CD4-positive, alpha-beta T cell (primary cell): ENCODE measurements around the gene TMEM258. TPM values are rescaled to one million over a fixed set of nuclear protein-coding genes. Genes with fewer than 3 reads are reported as not detected.

ENCODE experiments used
- ATAC-seq: fragments of 200-7000 bp; cut with Tn5 transposase; one replicate; pipeline ENCODE4 v1.10.0; 2022; ENCODE audit warnings: mild to moderate bottlenecking; ENCODE audit not compliant: poor library complexity
- CTCF ChIA-PET: fragments of 350-600 bp; sonication (Branson Sonifier 250); formaldehyde crosslinking; loops from one replicate; lab custom pipeline; 2021; ENCODE audit warnings: antibody characterized with exemption, inconsistent platforms; lab: Charles Lee
- POLR2A ChIA-PET: fragments of 350-600 bp; sonication (Branson Sonifier 250); formaldehyde crosslinking; loops from one replicate; lab custom pipeline; 2021; ENCODE audit warnings: antibody characterized with exemption, inconsistent platforms; lab: Charles Lee
- DNase-seq, 14 experiments: peaks; one replicate each; pipeline ENCODE4 v3.0.0-alpha.2; 2013 to 2020; ENCODE audit warnings: mixed read lengths in 2 of 14
- H3K27ac ChIP-seq, 2 donors: one replicate each; pipeline versions ENCODE4 v1.5.1 to v1.7.0; 2013; ENCODE audit warnings: low read length in 2 of 2, low read depth in 1 of 2, mild to moderate bottlenecking in 1 of 2
- H3K27me3 ChIP-seq, 2 experiments: 1 replicate in 1 of 2; 2 replicates in 1 of 2; pipeline versions ENCODE4 v1.6.1 to v1.7.0; 2013; ENCODE audit warnings: low read length in 2 of 2, control low read depth in 1 of 2, mild to moderate bottlenecking in 1 of 2, moderate library complexity in 1 of 2; ENCODE audit not compliant: insufficient read depth in 2 of 2, control insufficient read depth in 1 of 2
- H3K36me3 ChIP-seq: one replicate; pipeline ENCODE4 v1.6.1; 2013; ENCODE audit warnings: low read length, control low read depth; ENCODE audit not compliant: insufficient read depth
- H3K4me1 ChIP-seq: one replicate; pipeline ENCODE4 v1.6.1; 2013; ENCODE audit warnings: low read length, control low read depth; ENCODE audit not compliant: insufficient read depth
- H3K4me3 ChIP-seq: one replicate; pipeline ENCODE4 v1.5.1; 2013; ENCODE audit warnings: mild to moderate bottlenecking, low read length, moderate library complexity
- H3K9me3 ChIP-seq, 2 experiments: 1 replicate in 1 of 2; 2 replicates in 1 of 2; pipeline versions ENCODE4 v1.6.1 to v1.7.0; 2013; ENCODE audit warnings: low read length in 2 of 2, mild to moderate bottlenecking in 2 of 2, control low read depth in 1 of 2, moderate library complexity in 1 of 2; ENCODE audit not compliant: control insufficient read depth in 1 of 2, insufficient read depth in 1 of 2
- H3K27ac Mint-ChIP-seq: one replicate; pipeline ENCODE4 v1.8.0; 2020; ENCODE audit warnings: mixed read lengths
- H3K27me3 Mint-ChIP-seq: one replicate; pipeline ENCODE4 v1.8.0; 2021; ENCODE audit warnings: mixed read lengths
- H3K36me3 Mint-ChIP-seq: one replicate; pipeline ENCODE4 v1.8.0; 2021; ENCODE audit warnings: low read depth, mixed read lengths
- H3K4me1 Mint-ChIP-seq: one replicate; pipeline ENCODE4 v1.8.0; 2021; ENCODE audit warnings: low read depth, mixed read lengths
- H3K4me3 Mint-ChIP-seq: one replicate; pipeline ENCODE4 v1.8.0; 2020; ENCODE audit warnings: mild to moderate bottlenecking, mixed read lengths
- H3K9me3 Mint-ChIP-seq: one replicate; pipeline ENCODE4 v1.8.0; 2020; ENCODE audit warnings: mixed read lengths
- CTCF ChIP-seq: fragments of 200-600 bp; IDR thresholded peaks from one replicate; pipeline ENCODE4 v1.8.0; 2022; ENCODE audit warnings: antibody characterized with exemption, mild to moderate bottlenecking
- intact Hi-C, 2 experiments: fragments of 100-400 bp; cut with DNase I in 1 of 2; cut with micrococcal nuclease in 1 of 2; formaldehyde crosslinking; loops; one replicate each; pipeline versions ENCODE4 v1.15.1 to v1.9.0; 2023 to 2025; cut with DNase I, micrococcal nuclease
- total RNA-seq, 174 experiments: library from RNA in 2 of 174; stranded (reverse) in 2 of 174; gene quantifications; one replicate each; pipeline ENCODE4 v1.2.3 and lab custom pipeline; 2021 to 2026

Gene TMEM258
- total RNA-seq, 2 experiments from 2014 or later = 55.2 to 56.0 TPM

- CTCF ChIA-PET = interaction anchor here (2.0 kb wide), 1 partner anchor 15 kb away, joined by 6 read pairs; no protein-coding TSS in a partner anchor
- H3K9me3 Mint-ChIP-seq = no peaks in the 10 kb centered on the region
- no peaks in the 10 kb centered on the region for H3K27me3 Mint-ChIP-seq
- Histone ChIP-seq H3K27me3 (no peaks in the 10 kb centered on the region), H3K4me3 (no peak overlapping the region), H3K27ac (no peak overlapping the region), H3K36me3 (peaks cover 34% of the 10 kb centered on the region), H3K4me1 (peaks cover 7% of the 10 kb centered on the region), H3K9me3 (no peaks in the 10 kb centered on the region)
- peaks cover 29% of the 10 kb centered on the region for H3K36me3 Mint-ChIP-seq
- H3K4me1 Mint-ChIP-seq = no peaks in the 10 kb centered on the region
- no peak overlapping the region for H3K27ac Mint-ChIP-seq
- DNase-seq (no peak), ATAC-seq (no peak)
- no peak overlapping the region for H3K4me3 Mint-ChIP-seq
- POLR2A ChIA-PET = interaction anchor here (1.5 kb wide), 1 partner anchor 15 kb away, joined by 4 read pairs; no protein-coding TSS in a partner anchor
- intact Hi-C loops = loop anchor here in 1 of 2 experiments (5.0 kb wide), 1 partner anchor 840 kb away; no protein-coding TSS in a partner anchor
- TF ChIP-seq CTCF = no peak
These were observed 10.1 kb downstream of the TMEM258 start for GRCh38 chr11:61782299-61782698.

DNA sequence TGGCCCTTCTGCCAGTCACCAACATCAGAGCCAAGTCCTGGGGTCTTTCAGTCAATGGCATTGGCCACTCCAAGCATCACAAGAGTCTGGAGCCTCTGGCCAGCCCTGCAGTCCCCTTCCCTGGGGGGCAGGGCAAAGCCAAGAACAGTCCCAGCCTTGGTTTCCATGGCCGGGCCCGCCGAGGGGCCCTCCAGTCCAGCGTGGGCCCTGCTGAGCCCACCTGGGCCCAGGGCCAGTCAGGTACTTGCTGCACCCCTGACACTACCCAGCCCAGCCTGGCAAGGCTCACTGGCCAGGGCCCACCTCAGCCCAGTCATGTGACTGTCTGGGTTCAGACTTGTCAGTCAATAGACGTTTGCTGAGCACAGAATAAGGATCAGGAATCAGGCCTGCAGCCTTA is 10.8 kb downstream of the TMEM258 start:
- ChIA-PET CTCF (interaction anchor here (2.0 kb wide), 1 partner anchor 16 kb away, joined by 6 read pairs; no protein-coding TSS in a partner anchor), POLR2A (interaction anchor here (1.5 kb wide), 1 partner anchor 16 kb away, joined by 4 read pairs; no protein-coding TSS in a partner anchor)
- ATAC-seq (no peak), DNase-seq (no peak)
- no peaks in the 10 kb centered on the region for H3K27me3 Mint-ChIP-seq
- intact Hi-C loops = loop anchor here in 1 of 2 experiments (5.0 kb wide), 1 partner anchor 839 kb away; no protein-coding TSS in a partner anchor
- no peak overlapping the region for H3K27ac Mint-ChIP-seq
- no peak overlapping the region for H3K4me3 Mint-ChIP-seq
- no peak for TF ChIP-seq CTCF
- Histone ChIP-seq H3K27ac (no peak overlapping the region), H3K4me3 (no peak overlapping the region), H3K36me3 (peaks cover 26% of the 10 kb centered on the region), H3K4me1 (peaks cover 14% of the 10 kb centered on the region), H3K27me3 (no peaks in the 10 kb centered on the region), H3K9me3 (no peaks in the 10 kb centered on the region)
- H3K36me3 Mint-ChIP-seq = peaks cover 22% of the 10 kb centered on the region
- H3K4me1 Mint-ChIP-seq = peaks cover 7% of the 10 kb centered on the region
- H3K9me3 Mint-ChIP-seq = no peaks in the 10 kb centered on the region

DNA sequence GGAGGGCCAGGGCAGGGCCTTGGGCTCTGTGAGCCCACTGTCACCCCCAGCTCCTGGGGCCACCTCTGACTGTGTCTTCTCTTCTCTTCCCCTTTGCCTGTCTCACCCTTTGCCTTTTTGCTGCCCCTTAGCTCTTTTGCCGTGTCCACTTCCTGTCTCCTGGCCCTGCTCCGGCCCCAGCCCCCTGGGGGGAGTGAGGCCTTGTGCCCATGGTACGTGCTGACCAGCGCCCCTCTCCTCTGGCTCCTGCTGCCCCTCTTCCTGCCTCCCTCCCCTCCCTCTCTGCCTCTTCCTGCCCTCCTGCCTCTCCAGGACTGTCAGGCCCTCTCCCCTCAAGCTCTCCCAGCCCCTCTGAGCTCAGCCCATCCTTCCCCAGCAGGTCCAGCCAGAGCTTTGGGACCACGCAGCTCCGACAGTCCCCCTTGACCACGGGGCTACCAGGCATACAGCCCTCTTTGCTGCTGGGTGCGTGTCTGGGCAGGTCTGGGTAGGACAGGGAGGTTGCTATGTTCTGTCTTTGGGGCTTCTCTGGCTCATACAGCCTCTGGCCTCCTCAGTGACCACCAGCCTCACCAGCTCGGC is 11.7 kb downstream of the TMEM258 start:
- ATAC-seq = no peak
- ChIA-PET POLR2A (interaction anchor here (1.5 kb wide), 1 partner anchor 12 kb away, joined by 4 read pairs; the partner anchor contains the start of genes FEN1 and TMEM258), CTCF (interaction anchor here (2.0 kb wide), 1 partner anchor 17 kb away, joined by 6 read pairs; no protein-coding TSS in a partner anchor)

More for the DNA sequence above, 11.7 kb downstream of the TMEM258 start:
- Histone ChIP-seq H3K9me3 (no peaks in the 10 kb centered on the region), H3K4me1 (peaks cover 22% of the 10 kb centered on the region), H3K36me3 (peaks cover 17% of the 10 kb centered on the region), H3K4me3 (no peak overlapping the region), H3K27me3 (no peaks in the 10 kb centered on the region), H3K27ac (no peak overlapping the region)
- Mint-ChIP-seq H3K4me3 (no peak overlapping the region), H3K36me3 (peaks cover 17% of the 10 kb centered on the region), H3K27ac (no peak overlapping the region), H3K9me3 (no peaks in the 10 kb centered on the region), H3K4me1 (peaks cover 12% of the 10 kb centered on the region), H3K27me3 (no peaks in the 10 kb centered on the region)
- DNase-seq = no peak
- intact Hi-C loops = loop anchor here in 1 of 2 experiments (5.0 kb wide), 1 partner anchor 838 kb away; no protein-coding TSS in a partner anchor
- TF ChIP-seq CTCF = no peak
